ENCODE results near the gene ITIH5.

The ITIH5 gene

GRCh38 chr10:7545792-7546191, 121.0 kb downstream of the ITIH5 start:
- DNase-seq: no peak

- DNase-seq: no peak
These were observed 121.5 kb downstream of the ITIH5 start for GRCh38 chr10:7545261-7545660.

DNA sequence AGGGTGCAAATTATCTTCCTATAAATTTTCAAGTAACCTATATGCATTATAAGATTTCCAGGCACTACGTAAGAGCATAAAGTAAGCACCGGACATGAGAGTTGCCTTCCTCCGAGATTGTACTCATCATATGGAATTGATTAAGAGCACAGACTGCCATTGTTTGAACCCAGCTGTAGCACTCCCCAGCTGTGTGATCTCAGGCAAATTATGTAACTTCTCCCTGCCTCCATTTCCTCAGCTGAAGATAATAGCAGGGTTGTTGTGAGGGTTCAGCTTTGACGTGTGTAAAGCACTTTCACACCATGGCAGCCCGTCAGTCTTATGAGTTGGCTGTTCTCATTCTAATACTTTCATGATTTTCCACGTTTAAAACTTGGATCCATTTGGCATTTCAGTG, 122.6 kb downstream of the ITIH5 start:
- no peak for DNase-seq

GRCh38 chr10:7542189-7542914, 124.4 kb downstream of the ITIH5 start:
- DNase-seq: no peak

DNA sequence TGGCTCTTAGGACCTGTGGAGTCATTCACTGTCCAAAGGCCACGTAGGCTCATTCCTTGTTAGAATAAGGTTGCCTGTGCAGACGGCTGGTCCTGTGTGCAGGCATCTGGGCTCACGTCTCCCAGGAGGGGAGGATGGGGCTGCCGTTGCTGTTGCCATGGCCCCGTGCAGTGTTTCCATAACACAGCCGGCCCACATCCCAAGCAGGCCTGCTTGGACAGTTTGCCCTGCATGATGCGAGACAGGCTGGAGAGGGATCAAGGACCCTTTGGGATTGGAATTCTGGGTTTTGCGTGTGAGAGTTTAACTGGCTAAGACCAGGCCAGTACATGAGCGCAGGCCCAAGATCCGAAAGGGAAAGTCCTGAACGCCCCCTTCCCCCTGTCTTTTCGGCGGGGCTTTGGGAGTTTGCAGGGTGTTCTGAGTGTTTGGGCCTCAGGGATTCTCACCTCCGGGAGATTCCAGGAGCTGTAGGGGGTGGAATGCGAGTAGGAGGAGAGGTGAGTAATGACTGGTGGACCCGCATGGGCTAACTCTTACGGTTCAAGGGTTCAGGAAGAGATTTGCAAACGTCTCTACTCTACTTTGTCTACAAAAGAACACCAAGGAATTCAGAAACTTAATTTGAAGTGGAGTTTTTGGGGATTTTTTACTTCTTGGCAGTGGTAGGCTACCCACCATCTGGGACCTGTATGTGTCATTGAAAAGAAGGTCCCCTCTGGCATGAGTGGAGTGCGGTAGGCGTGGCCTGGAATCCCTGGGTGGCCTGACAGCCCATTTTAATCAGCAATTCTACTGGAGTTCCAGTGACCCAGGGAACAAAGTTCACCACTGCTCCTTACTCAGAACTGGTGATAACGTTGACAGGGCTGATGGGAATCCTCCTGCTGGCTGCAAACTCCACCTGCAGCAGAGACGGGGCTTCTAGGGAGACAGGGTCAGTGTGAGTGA, 125.4 kb downstream of the ITIH5 start:
- no peak for DNase-seq

GRCh38 chr10:7538970-7539654, 127.7 kb downstream of the ITIH5 start:
- DNase-seq: no peak

- no peak for DNase-seq
These were observed 129.6 kb downstream of the ITIH5 start for GRCh38 chr10:7537126-7537525.

DNA sequence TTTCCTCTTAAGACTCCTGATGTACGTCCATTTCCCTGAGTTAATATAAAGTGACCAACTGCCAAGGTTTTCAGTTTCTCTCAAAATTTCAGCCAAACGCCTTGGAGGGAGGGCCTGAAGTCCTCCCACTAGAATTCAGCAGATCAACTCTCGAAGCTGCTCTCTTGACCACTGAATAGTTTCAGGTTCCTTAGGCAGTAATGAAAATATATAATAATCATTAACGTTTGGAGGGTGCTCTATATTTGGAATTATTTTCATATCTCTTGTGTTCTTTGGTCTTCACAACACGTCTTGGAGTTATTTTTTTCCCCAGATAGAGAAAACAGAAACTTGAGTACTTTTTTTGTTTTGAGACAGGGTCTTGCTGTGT, 132.3 kb downstream of the ITIH5 start:
- no peak for DNase-seq

GRCh38 chr10:7533657-7534479, 132.9 kb downstream of the ITIH5 start:
- DNase-seq: no peak

DNA sequence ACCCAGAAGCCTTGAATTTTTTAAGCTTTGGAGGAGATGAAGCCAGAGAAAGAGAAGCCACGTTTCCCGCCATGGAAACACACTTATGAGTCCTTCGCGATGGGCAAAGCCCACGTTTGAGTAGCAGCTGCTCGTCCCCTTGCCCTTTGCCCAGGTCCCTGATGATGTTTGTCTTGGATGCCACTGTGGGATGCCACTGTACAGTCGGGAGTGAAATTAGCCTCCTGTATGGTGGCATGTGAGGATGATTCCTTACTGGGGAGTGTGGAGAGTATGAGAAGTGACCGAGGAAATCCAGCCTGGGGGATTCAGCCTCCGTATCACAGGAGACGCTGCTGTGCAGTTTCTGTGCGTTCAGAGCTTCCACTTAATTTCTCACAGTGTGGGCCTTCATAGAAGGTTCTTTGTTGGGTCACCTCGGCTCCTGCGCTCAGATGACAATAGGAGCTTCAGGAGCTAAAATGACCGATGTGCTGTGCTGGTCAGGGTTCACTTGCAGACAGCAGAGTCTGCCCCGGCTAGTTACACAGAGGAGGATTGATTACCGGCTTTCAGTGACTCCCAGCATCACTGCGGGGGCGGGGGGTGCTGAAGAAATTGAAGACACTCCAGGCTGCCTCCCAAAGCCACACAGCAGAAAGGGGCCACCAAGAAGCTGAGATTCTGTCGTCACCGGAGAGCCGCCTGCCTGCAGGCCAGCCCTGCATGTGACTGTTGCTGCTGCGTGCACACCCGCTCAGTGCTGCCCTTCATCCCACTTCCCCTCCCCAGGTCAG, 133.9 kb downstream of the ITIH5 start:
- no peak for DNase-seq

DNA sequence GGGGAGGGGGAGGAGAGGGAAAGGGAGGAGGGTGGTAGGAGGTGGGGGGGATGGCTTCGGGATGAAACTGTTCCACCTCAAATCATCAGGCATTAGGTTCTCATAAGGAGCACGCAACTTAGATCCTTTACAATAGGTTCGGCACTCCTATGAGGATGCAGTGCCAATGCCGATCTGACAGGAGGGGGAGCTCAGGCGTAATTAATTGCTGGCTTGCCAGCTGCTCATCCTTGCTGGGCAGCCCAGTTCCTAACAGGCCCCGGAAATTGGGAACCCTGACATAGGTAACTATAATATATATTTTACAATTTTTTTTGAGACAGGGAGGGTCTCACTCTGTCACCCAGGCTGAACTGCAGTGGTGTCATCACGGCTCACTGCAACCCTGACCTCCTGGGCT, 137.1 kb downstream of the ITIH5 start:
- DNase-seq: no peak

GRCh38 chr10:7527468-7527867, 139.3 kb downstream of the ITIH5 start:
- DNase-seq: no peak

DNA sequence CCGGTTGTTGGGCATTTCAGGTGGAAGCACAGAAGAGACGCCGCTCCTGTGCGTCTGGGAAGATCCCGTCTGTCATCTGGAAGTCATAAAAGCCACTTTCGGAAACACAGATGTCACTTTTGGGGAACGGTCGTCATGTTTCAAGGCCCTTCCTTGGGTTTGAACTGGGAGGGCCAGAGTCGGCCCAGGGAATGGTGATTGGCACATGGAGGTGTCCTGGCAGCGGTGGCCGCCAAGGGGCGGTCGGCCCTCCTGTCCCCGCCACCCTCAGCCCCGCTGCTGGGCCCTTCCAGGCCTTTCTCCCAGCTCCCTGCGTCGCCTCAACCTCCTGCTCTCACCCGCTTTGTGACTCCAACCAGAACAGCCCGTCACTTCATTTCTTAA, 140.8 kb downstream of the ITIH5 start:
- no peak for DNase-seq

GRCh38 chr10:7525314-7526016, 141.3 kb downstream of the ITIH5 start:
- peak; percentile 73 for DNase-seq

GRCh38 chr10:7523656-7524055, 143.1 kb downstream of the ITIH5 start:
- no peak for DNase-seq

- DNase-seq: no peak
These were observed 146.0 kb downstream of the ITIH5 start for GRCh38 chr10:7520507-7521485.

DNA sequence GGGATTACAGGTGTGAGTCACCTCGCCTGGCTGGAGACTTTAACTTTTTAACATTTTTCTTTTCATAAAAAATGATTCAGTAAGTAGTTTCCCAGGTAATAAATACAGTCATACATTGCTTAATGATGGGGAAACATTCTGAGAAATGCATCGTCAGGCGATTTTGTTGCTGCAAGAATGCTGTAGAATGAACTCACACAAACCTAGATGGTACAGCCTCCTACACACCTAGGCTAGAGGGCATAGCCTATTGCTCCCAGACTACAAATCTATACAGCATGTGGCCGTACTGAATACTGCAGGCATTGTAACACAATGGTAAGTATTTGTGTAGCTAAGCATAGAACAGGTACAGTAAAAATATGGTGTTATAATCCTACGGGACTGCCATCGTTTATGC, 147.4 kb downstream of the ITIH5 start:
- DNase-seq: no peak

- no peak for DNase-seq
These were observed 148.1 kb downstream of the ITIH5 start for GRCh38 chr10:7518693-7519092.

DNA sequence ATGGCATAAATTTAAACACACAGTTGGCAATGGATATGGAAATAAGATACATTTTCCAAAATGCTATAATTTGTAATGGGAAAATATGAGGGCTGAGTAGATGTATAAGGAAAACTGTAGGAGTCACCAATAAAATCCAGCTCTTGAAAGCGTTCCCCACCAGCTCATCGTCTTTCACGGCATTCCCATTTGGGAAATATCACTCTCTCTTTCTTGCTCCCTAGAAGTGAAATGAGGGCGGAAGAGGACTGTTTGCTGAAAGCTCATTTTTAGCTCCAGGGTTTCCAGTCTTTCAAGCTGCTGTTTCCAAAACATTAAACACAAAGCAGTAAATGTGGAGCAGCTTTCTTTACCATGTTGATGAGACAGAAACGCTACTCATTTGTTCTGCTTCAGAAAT, 151.3 kb downstream of the ITIH5 start:
- no peak for DNase-seq

DNA sequence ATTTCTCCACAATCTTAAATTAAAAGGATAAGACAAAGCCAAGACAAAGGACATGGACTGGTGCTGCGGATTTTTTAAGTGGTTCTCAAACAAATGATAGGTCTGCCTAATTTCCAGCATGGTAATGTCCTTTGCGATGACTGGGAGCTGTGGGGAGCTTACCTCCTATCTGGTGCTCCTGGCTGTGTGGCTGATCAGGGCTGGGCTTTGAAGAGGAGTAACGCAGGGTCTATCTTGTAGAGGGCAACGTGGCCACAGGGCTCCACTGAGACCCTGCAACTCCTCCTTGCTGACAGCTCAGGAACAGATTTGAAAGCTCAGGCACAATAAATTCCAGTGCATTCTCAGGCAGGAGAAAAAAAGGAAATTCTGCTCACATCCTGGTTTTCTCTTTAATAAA, 152.8 kb downstream of the ITIH5 start:
- DNase-seq: no peak

All from CD4-positive, alpha-beta T cell treated with Interleukin-21 for 1 hour (primary cell).